ENCODE results near the gene DAAM1. TPM values are rescaled to one million over a fixed set of nuclear protein-coding genes. Genes with fewer than 3 reads are reported as not detected.

The DAAM1 gene
- total RNA-seq, 2 donors from 2014 or later: 94.0 to 99.4 TPM

- no peaks in the 10 kb centered on the region for H3K27me3 ChIP-seq (ENCODE audit: control insufficient read depth, insufficient read depth, low read length, poor library complexity, severe bottlenecking)
- peaks cover 4% of the 10 kb centered on the region for H3K4me1 ChIP-seq (ENCODE audit: control insufficient read depth, insufficient read depth, low read length)
- H3K27ac ChIP-seq (ENCODE audit: low read depth, low read length): no peak overlapping the region
- no peak overlapping the region for H3K9ac ChIP-seq (ENCODE audit: extremely low read depth, low read length, poor library complexity, severe bottlenecking)
- Mint-ChIP-seq H3K9me3 (no peaks in the 10 kb centered on the region), H3K4me3 (no peak overlapping the region), H3K36me3 (ENCODE audit: low read depth) (peaks cover 2% of the 10 kb centered on the region), H3K27me3 (ENCODE audit: insufficient read depth) (no peaks in the 10 kb centered on the region), H3K4me1 (peaks cover 19% of the 10 kb centered on the region), H3K27ac (no peak overlapping the region)
- no peaks in the 10 kb centered on the region for H3K9me3 ChIP-seq (ENCODE audit: control insufficient read depth, low read length)
- TF ChIP-seq CTCF (conservative IDR thresholded peaks at IDR 0.05): no peak
- peaks cover 18% of the 10 kb centered on the region for H3K36me3 ChIP-seq (ENCODE audit: control insufficient read depth, insufficient read depth, low read length)
- H3K4me3 ChIP-seq (ENCODE audit: low read length): no peak overlapping the region
- no peak for DNase-seq
- WGBS, 2 experiments (ENCODE audit: insufficient coverage in 1 of 2, insufficient read length in 1 of 2): 92 to 100% methylated on average over 1 of the region's 1 CpG
These were observed 120.2 kb downstream of the DAAM1 start for GRCh38 chr14:59308673-59309072.

GRCh38 chr14:59309291-59309900 lies 120.9 kb downstream of the DAAM1 start:
- H3K4me3 Mint-ChIP-seq: no peak overlapping the region
- peaks cover 2% of the 10 kb centered on the region for H3K36me3 Mint-ChIP-seq (ENCODE audit: low read depth)
- Histone ChIP-seq H3K4me1 (ENCODE audit: control insufficient read depth, insufficient read depth, low read length) (peaks cover 4% of the 10 kb centered on the region), H3K9ac (ENCODE audit: extremely low read depth, low read length, poor library complexity, severe bottlenecking) (no peak overlapping the region), H3K27me3 (ENCODE audit: control insufficient read depth, insufficient read depth, low read length, poor library complexity, severe bottlenecking) (no peaks in the 10 kb centered on the region), H3K9me3 (ENCODE audit: control insufficient read depth, low read length) (no peaks in the 10 kb centered on the region), H3K4me3 (ENCODE audit: low read length) (no peak overlapping the region), H3K36me3 (ENCODE audit: control insufficient read depth, insufficient read depth, low read length) (peaks cover 18% of the 10 kb centered on the region), H3K27ac (ENCODE audit: low read depth, low read length) (no peak overlapping the region)
- no peaks in the 10 kb centered on the region for H3K27me3 Mint-ChIP-seq (ENCODE audit: insufficient read depth)
- H3K9me3 Mint-ChIP-seq: no peaks in the 10 kb centered on the region
- WGBS, 2 experiments (ENCODE audit: insufficient coverage in 1 of 2, insufficient read length in 1 of 2): 96 to 98% methylated on average over 6 to 7 of the region's 7 CpGs
- TF ChIP-seq CTCF (conservative IDR thresholded peaks at IDR 0.05): no peak
- H3K4me1 Mint-ChIP-seq: peaks cover 19% of the 10 kb centered on the region
- no peak overlapping the region for H3K27ac Mint-ChIP-seq
- DNase-seq: no peak

DNA sequence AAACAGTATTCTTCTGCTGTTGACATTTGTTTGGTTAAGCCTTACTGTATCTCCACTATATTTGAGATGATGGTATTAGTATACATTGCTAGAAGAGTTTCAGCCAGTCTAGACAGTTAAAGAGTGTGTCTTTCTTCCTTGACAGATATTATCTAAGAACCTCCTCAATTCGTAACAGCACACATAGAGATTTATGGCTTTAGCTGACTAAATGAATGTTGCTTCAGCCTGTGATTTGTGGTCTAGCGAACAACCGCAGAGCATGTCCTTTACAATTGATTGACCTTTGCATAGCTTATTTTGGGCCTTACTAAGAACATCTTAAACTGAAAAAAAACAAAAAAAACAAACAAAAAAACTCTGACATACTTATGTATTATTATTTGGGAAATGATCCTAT lies 122.2 kb downstream of the DAAM1 start:
- Mint-ChIP-seq H3K36me3 (ENCODE audit: low read depth) (peaks cover 2% of the 10 kb centered on the region), H3K4me1 (peaks cover 14% of the 10 kb centered on the region), H3K27ac (no peak overlapping the region), H3K9me3 (no peaks in the 10 kb centered on the region), H3K4me3 (no peak overlapping the region), H3K27me3 (ENCODE audit: insufficient read depth) (no peaks in the 10 kb centered on the region)
- Histone ChIP-seq H3K4me3 (ENCODE audit: low read length) (no peak overlapping the region), H3K27ac (ENCODE audit: low read depth, low read length) (no peak overlapping the region), H3K4me1 (ENCODE audit: control insufficient read depth, insufficient read depth, low read length) (peaks cover 2% of the 10 kb centered on the region), H3K9ac (ENCODE audit: extremely low read depth, low read length, poor library complexity, severe bottlenecking) (no peak overlapping the region), H3K36me3 (ENCODE audit: control insufficient read depth, insufficient read depth, low read length) (peaks cover 23% of the 10 kb centered on the region), H3K27me3 (ENCODE audit: control insufficient read depth, insufficient read depth, low read length, poor library complexity, severe bottlenecking) (no peaks in the 10 kb centered on the region), H3K9me3 (ENCODE audit: control insufficient read depth, low read length) (no peaks in the 10 kb centered on the region)
- no peak for DNase-seq
- TF ChIP-seq CTCF (conservative IDR thresholded peaks at IDR 0.05): no peak
- WGBS, 2 experiments (ENCODE audit: insufficient coverage in 1 of 2, insufficient read length in 1 of 2): 87 to 90% methylated on average over 3 of the region's 3 CpGs

Data from endodermal cell (in vitro differentiated cells).